NOMO-1 treated with DMSO at 0.1 percent for 48 hours (cell line): Measurements from ENCODE around the gene CLTCL1.
A peak's percentile ranks its signal among the peaks of the same experiment; 100 is the strongest.

Experiments
- DNase-seq: peaks from one replicate; lab custom pipeline; 2025; ENCODE audit not compliant: unreplicated experiment; lab: John Stamatoyannopoulos, UW

The CLTCL1 gene

GRCh38 chr22:19152942-19153883 is 138.3 kb downstream of the CLTCL1 start:
- no peak for DNase-seq

DNA sequence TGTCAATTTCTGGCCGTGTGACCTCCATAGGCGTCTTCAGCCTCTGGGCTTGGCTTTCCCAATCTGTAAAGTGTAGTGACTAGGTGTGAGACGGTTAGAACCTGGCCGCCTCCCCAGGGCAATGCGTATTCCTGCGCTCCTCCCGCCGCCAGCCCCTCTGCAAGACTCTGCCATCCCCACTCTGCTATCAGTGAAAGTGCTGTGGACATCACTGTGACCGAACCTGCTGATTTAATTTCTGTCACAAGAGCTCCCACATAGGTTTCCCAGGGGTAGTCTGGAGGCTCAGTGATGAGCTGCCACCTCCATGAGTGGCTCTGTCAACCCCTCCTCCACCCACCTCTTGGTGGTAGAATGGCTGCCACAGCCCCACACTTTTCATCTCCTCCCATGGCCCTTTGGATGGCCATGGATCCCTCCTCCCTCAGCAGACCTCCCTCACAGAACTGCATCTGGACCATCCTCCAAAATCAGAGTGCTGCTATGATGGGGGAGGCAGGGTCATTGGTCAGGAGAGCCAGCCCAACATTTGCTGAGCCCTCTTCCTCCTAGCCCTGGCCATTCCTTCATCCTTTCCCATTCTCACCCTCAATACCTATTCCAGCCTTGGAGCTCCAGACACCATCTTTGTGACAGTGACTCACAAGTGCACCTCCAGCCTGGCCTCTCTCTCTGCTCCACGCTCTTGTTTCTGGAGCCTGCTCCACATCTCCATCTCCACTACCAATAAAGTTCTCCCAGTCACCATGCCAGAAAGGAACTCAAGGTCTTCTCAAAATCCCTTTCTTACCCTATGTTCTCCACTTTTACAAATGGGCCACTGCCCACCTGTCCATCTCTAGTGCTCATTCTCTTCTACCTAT is 140.0 kb downstream of the CLTCL1 start:
- DNase-seq = no peak

- DNase-seq = no peak
Observed at GRCh38 chr22:19150482-19151328, 140.8 kb downstream of the CLTCL1 start.

GRCh38 chr22:19149991-19150390 is 141.5 kb downstream of the CLTCL1 start, which contains the start of gene GSC2:
Gene GSC2, minus strand, starts transcription at chr22:19150292. Its CDS starts 9 bp downstream, at chr22:19150283.
- DNase-seq = no peak

GRCh38 chr22:19149047-19149883 is 142.3 kb downstream of the CLTCL1 start:
- DNase-seq = peak; percentile 12

GRCh38 chr22:19148417-19149046 is 143.0 kb downstream of the CLTCL1 start:
- no peak for DNase-seq

DNA sequence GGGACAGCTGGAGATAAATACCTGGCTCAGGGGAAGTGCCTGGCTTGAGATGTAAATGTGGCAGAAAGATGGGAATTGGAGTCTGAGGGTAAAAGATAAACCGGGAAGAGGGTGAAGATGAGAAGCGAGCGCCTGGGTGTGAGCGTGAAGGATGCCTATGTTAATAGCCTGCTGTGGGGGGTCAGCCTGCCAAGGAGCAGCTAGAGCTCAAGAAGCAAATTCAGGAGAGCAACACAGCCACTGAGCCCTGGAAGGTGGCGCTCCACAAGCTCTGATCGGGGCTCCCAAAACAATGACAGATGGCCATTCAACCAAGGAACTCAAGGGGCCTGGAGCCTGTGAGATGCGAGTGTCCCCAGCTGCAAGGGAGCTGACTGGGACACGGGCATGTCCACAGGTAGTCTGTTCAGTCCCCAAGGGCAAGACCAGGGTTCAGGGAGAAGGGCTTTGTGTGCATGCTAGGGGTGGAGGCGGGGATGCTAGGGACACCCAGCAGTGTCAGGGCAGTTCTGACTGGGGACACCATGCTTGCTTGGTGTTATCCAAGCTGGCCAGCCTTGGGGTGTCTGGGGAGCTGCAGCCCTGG is 144.2 kb downstream of the CLTCL1 start:
- no peak for DNase-seq

DNA sequence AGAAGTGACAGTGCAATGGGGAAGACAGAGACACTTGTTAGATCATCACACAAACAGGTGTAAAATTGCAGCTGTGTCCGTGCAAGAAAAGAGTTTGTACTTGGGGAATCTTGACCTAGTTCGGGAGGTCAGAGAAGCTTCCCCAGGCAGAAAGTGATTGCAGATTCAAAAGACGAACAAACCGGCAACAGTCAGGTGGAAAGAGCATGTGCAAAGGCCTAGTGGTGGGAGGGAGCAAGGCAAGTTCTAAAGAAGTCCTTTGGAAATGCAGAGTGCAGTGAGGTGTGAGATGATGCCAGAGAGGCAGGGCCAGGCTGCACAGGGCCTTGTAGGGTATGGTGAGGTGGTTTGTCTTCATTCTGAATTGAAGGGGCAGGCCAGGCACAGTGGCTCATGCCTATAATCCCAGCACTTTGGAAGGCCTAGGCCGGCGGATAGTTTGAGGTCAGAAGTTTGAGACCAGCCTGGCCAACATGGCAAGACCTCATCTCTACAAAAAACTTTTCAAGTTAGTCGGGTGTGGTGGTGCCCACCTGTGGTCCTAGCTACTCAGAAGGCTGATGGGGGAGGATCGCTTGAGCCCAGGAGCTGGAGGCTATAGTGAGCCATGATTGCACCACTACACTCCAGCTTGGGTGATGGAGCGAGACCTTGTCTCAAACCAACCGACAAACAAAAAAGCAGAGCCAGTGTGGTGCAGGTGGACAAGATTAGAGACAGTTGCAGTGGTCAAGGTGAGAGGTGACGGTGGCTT is 145.1 kb downstream of the CLTCL1 start:
- DNase-seq = no peak

DNA sequence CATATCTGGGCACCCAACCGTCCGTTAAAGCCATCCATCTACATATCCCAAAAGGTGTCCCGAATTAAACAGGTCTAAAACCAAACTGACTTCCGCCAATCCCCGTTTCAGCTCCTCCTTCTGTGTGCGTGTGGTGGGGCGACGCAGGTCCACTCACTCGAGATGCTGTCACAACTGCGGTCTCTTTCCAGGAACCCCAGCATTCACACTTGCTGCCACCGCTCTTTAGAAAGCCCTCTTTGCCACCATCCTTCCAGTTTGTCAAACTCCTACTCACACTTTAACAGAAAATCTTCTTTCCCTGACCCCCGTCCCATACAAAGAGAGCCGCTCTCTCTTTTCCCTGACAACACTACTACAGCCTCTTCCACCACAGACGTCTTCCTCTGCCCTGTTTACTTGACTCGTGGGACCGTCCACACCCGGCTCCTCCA is 147.5 kb downstream of the CLTCL1 start:
- DNase-seq = peak; percentile 40

DNA sequence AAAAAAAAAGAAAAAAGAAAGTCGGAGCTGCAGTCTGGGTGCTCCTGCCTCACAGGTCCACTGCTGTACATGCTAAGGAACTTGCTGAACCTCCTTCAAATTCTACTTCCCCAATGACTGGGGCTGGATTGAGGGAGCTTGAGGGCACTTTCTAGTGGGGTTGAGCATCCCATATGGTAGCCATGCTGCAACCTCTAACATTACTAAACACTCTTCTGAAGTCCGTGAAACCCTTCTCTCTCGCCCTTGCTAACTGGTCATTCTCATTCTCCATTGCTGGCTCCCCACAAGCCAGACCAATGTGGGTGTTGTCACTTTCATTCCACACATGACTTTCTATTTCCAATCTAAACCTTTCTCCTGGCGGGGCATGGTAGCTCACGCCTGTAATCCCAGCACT is 148.3 kb downstream of the CLTCL1 start:
- no peak for DNase-seq

- no peak for DNase-seq
Observed at GRCh38 chr22:19142394-19142793, 149.1 kb downstream of the CLTCL1 start.

DNA sequence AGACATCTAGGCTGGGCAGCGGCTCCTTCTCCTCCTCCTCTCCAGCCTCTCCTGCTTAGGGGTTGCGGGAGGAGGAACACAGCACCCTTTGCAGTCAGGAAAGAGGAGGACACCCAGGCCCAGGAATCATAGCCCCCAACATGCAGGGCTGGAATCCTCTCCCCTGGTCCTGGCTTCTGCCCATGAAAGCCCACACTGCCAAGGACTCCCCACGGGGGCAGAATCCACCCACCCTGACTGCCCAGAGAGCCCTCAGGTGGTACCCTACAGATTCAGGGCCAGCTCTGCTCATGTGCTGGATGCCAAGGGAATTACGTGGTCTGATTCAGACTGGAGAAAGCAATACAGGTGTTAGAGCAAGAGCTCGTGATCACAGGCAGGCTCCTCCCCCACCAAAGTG is 151.5 kb downstream of the CLTCL1 start:
- DNase-seq = no peak

GRCh38 chr22:19139001-19139356 is 152.5 kb downstream of the CLTCL1 start:
- no peak for DNase-seq

- no peak for DNase-seq
Observed at GRCh38 chr22:19138217-19139000, 153.1 kb downstream of the CLTCL1 start.

GRCh38 chr22:19137384-19138216 is 153.9 kb downstream of the CLTCL1 start:
- no peak for DNase-seq

GRCh38 chr22:19136915-19137314 is 154.6 kb downstream of the CLTCL1 start:
- no peak for DNase-seq

DNA sequence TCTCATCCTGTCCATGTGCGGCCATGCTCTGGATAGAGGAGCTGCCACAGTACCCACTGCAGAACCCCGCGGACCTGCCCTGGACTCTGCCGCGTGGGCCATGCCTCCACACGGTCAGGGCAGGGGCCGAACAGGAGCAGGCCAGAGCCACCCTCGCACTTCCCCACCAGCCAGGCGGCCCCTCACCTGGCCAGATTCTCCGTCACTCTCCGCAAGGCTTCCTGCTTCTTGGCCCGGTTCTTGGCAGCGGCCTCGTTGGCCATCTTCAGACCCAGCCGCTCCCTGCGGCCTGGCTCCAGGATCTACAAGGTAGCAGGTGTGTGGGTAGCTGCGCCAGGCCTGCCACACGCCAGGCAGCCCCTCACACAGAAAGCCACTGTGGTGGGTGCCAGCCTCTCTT is 156.6 kb downstream of the CLTCL1 start:
- no peak for DNase-seq
